GM18951 (cell line): ENCODE results near the gene ABCB11.
"Not testable (repeated sequence)": the region's sequence is repeated elsewhere in the genome, so short reads cannot be mapped to it uniquely, and the experiment has no call there.

ENCODE experiments used
- POLR2A ChIP-seq: IDR thresholded peaks from 4 replicates; pipeline ENCODE4 v1.6.1; 2011; ENCODE audit warnings: mild to moderate bottlenecking; ENCODE audit not compliant: insufficient read length, insufficient read depth; ENCODE audit errors: extremely low read depth
- in situ Hi-C: fragments of 300-500 bp; cut with MboI; formaldehyde crosslinking; loops from one replicate; pipeline ENCODE4 v1.12.0; 2022; ENCODE audit warnings: low sequenced_read_pairs, mixed read lengths, inconsistent platforms; ENCODE audit not compliant: unreplicated experiment

ABCB11 gene

DNA sequence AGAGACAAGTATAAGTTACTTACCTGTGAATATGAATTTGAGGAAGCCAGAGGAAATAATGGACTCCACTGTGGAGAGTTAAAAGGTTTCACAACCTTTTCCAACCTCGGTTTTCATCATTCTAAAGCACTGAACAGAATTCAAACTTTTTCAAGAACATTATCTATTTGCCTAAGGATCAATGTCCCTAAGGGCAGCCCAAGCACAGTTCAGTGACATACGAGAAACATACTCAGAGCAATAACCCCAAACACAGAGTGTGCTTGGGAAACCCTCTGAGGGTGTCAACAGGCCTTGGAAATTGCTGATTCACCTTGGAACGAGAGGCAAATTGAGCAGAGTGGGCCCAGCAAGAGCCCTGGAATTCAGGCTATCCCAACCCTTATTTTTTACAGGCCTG is at the start of gene ABCB11:
Gene ABCB11 (minus strand): TSS at position 123 of the 400 bp plus-strand sequence. CDS start 13,199 bp downstream, outside the sequence.
- no peak for TF ChIP-seq POLR2A
- in situ Hi-C loops = no loop called here

DNA sequence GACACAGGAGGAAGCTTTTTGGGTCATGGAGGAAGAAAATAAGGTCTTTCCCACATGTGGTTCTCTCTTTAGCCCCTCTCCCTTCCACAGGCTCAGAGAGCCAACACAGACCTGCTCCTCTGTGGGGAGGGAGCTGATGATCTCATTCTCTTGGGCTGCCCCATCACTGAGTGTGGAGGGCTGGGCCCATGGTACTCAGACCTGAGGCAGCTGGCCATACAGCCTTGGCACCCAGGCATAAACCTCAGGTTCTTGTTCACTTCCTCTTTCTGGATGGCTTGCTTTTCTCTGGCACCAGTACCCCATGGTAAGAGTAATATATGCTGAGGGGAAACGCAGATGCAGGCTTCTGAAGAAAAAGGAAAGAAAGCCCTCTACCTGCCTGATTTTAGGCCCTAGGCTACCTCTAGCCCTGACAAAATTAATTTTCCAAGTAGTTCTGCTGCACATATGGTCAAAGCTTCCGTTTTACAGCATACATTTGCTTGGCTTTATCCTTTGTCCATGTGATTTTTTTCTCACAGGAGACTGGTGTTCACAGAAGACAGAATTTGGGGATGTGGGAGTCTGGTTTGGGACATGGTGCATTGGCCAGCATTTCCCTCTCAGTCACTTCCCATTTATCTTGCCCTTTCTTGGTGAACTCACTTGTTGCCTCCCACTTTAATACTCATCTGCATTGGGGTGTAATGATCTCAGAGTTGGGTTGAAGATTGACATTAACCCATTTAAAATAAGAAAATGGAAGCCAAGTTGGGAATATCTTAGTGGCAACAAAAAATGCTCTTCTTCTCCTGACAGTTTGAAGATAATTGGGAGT is 49.3 kb upstream of the ABCB11 start:
- in situ Hi-C loops = no loop called here
- TF ChIP-seq POLR2A = no peak

GRCh38 chr2:169077674-169078240 is 46.6 kb upstream of the ABCB11 start:
- in situ Hi-C loops = no loop called here
- no peak for TF ChIP-seq POLR2A

DNA sequence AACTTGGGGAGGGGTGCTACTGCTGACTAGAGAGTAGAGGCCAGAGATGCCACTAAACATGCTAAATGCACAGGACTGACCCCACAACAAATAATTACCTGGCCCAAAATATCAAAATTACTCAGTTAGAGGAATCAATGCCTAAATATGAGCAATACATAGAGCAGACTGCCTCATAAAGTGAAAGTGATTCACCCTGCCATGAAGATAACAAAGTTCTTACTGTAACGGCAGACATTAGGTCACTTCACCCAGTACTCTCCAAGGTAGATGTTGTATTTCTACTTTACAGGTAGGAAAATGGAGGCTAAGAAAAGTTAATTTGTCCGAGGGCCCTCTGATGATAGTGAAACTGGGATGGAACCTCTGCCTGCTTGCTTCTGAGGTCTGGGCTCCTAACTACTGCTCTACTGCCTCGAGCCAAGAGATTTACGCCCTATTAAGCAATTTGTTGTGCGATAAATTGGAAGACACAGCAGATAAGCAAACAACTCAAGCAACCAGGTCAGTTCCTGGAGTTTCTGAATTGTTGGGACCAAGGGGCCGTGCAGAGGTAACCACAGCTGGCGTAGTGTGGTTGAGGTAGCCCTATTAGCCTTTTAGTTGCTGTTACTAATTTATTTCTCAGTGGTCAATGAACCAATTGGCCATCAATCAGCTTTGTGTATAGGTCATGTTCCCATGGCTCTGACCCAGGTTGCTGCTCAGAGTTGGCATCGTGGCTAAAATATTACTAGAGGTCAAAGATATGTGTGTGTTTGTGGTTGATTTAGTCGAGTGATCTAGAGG is 43.0 kb upstream of the ABCB11 start:
- in situ Hi-C loops = no loop called here
- no peak for TF ChIP-seq POLR2A

- no peak for TF ChIP-seq POLR2A
- in situ Hi-C loops = no loop called here
These were observed 42.3 kb upstream of the ABCB11 start for GRCh38 chr2:169073211-169073962.

DNA sequence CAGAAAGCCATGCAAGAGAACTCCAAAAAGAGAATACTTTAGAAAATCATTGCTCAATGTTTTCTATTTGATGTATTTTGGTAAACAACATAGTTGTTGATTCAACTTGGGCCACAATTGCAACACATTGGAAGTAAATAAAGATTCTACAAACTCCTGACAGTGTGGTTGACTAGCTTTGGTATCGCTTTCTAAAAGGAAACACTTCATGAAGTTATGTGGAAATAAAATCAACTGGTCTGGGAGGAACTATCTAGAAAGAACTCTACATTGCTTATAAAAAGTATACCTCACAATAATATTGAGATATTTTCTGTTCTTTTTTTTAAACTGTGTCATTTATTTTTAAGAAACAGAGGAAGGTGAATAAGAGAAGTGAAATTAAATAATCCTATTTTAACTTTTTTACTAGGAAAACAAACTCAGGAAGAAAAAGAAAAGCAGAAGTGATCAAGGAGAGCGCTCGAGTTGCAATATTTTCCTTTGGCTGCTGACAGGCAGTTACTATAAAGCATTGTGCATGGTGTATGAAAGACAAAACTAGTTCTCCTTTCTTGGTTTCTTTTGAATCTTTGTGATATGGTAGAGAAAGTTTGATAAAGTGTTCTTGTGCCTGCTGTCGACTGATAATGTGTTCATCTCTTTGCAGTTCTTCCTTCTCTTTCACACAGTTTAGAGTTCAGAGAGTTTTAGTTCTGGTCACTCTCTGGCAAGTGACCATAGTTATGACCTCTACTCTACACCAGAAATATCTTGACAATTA is 41.2 kb upstream of the ABCB11 start:
- in situ Hi-C loops = no loop called here
- no peak for TF ChIP-seq POLR2A

DNA sequence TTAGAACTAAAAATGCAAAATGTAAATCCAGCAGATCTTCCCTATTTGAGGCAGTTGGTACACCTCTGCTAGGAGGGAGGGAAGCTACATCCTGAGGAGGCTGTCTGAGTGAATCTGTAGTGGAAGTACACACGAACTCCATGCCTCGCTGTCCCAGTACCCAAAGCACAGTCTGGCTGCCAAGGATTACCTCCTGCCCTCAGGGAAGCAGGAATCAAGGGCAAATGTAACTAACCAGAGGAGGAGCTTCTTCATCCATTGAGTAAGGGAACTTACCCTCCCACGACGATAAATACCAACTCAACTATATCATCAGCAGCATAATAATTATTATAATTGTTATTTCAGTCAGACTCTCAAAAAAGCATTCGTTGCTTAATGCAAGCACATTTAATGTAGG is 40.3 kb upstream of the ABCB11 start:
- in situ Hi-C loops = no loop called here
- TF ChIP-seq POLR2A = no peak

- in situ Hi-C loops = no loop called here
- no peak for TF ChIP-seq POLR2A
These were observed 38.7 kb upstream of the ABCB11 start for GRCh38 chr2:169069833-169070232.

DNA sequence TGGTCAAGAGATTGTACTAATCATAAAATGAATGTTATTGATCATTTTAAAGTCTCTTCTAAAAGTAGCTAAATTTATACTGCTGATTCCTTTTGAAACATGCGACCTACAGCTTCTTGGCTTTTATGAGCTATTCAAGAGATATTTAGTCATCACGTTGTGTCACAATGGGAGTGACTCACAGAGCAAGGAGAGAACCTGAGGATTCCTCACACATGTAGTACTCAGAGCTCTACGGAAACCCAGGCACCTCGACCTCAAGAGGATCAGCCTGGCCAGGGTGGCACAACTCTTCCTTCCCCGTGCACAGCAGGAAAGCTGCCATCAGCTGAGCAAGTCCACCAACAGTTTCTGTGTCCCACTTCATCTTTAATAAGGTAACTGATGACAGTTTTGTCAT is 38.2 kb upstream of the ABCB11 start, which contains the start of gene DHRS9:
Gene DHRS9 (plus strand): TSS at position 223 of the 400 bp plus-strand sequence. CDS start 12,019 bp downstream, outside the sequence.
- TF ChIP-seq POLR2A = no peak
- in situ Hi-C loops = no loop called here

GRCh38 chr2:169066897-169067296 is 35.8 kb upstream of the ABCB11 start:
- TF ChIP-seq POLR2A = no peak
- in situ Hi-C loops = no loop called here

- no peak for TF ChIP-seq POLR2A
- in situ Hi-C loops = no loop called here
These were observed 34.9 kb upstream of the ABCB11 start for GRCh38 chr2:169065864-169066517.

DNA sequence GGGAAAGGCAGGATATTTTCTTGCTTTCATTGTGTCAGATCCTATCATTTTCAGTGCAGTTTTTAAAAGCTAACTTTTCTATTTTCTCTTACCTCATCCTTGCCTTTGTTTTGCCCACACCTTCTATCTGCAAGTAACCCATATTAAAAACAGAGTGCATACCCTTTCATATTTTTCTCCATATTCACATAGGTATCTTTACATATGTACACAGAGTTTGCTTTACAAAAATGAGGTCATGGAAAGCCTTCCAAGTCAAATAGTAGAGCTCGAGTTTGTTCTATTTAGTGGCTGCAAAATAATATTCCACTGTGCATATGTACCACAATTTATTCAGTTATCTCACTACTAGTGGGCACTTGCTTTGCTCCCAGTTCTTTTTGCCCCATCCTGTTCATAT is 34.3 kb upstream of the ABCB11 start:
- TF ChIP-seq POLR2A = no peak
- in situ Hi-C loops = no loop called here

GRCh38 chr2:169064199-169064598 is 33.1 kb upstream of the ABCB11 start:
- in situ Hi-C loops = not testable (repeated sequence)

DNA sequence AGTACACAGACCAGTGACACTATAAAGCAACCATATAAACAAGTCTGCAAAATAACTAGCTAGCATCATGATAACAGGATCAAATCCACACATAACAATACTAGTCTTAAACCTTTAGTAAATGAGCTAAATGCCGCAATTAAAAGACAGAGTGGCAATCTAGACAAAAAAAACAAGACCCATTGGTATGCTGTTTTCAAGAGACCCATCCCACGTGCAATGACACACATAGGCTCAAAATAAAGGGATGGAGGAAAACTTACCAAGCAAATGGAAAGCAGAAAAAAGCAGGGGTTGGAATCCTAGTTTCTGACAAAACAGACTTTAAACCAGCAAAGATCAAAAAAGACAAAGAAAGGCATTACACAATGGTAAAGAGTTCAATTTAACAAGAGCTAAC is 23.5 kb upstream of the ABCB11 start:
- in situ Hi-C loops = not testable (repeated sequence)
